ENCODE results near the gene S100A8.
"Not testable (repeated sequence)": the region's sequence is repeated elsewhere in the genome, so short reads cannot be mapped to it uniquely, and the experiment has no call there.

The S100A8 gene

GRCh38 chr1:153360592-153361479, 30.0 kb downstream of the S100A8 start:
- DNase-seq = no peak

GRCh38 chr1:153360190-153360589, 30.7 kb downstream of the S100A8 start:
- DNase-seq = no peak

GRCh38 chr1:153359241-153359640, 31.6 kb downstream of the S100A8 start:
- DNase-seq = no peak

DNA sequence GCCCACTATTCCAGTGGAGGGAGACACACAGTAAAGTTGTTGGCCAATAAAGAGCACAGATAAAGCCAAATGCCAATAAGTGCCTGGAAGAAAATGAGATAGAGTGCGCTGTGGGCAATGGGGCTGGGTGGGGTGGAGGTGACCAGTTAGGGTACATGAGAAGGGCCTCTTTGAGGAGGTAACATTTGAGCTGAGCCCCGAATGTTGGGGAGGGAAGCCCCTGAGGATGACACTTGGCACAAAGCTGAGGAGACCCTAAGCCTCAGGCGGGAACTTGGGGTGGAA, 32.2 kb downstream of the S100A8 start:
- no peak for DNase-seq

GRCh38 chr1:153357853-153358690, 32.8 kb downstream of the S100A8 start, which contains the start of gene S100A9:
Gene S100A9 (plus strand): TSS chr1:153357854. CDS start chr1:153358284, 430 bp downstream.
- no peak for DNase-seq

DNA sequence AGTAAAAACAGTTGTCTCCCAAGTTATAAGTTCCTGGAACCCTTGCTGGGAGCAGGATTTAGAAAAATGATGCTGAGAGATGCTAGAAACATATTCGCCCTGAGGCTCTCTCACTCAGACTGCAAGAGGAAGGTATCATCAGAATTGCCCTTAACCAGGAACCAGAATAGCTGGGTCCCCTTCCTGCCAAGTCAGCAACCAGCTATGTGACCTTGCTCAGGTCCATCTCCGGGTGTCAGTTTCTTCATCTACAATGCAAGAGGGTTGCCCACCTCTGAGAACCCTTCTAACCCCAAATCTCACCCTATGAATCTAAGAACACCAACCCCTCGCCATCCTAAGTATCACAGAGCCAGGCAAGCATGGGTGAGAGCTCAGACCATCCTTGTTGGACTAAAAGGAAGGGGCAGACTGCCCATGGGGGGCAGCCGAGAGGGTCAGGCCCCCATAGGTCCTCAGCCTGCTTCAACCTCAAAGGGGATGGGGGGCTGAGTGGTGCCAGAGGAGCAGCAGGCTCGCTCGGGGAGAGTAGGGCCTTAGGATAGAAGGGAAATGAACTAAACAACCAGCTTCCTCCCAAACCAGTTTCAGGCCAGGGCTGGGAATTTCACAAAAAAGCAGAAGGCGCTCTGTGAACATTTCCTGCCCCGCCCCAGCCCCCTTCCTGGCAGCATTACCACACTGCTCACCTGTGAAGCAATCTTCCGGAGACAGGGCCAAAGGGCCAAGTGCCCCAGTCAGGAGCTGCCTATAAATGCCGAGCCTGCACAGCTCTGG, 33.6 kb downstream of the S100A8 start:
- DNase-seq = no peak

DNA sequence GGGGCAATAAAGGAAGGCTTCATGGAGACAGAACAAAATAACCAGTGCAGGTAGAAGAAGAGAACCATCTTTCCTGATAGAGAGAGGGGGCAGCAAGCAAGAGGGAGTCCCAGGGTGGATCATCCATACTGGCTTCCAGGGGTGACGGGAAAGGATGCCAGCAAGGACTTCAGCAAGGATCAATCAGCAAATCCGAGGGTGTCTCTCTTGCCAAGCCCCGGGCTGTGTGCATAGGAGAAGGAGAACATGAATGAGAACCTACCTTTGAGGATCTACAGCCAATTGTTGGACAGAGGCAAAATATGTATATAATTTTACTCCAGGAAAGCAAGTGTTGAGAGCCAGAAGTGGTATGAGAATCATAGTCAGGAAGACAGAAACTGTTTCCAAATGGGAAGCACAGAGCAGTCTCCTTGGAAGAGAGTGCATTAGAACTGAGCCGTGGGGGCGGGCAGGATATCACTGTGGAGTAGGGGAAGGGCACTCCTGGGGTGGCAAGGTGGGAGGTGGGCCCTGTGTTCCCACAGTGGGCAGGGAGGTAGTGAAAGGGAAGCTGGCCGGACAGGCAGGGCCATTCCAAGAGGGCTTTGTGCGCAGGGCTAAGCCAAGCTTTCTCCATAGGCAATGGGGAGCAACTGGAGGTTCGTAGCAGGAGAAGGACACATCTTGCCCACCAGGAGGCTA, 34.3 kb downstream of the S100A8 start:
- no peak for DNase-seq

GRCh38 chr1:153355445-153356071, 35.3 kb downstream of the S100A8 start:
- peak; percentile 27 for DNase-seq

DNA sequence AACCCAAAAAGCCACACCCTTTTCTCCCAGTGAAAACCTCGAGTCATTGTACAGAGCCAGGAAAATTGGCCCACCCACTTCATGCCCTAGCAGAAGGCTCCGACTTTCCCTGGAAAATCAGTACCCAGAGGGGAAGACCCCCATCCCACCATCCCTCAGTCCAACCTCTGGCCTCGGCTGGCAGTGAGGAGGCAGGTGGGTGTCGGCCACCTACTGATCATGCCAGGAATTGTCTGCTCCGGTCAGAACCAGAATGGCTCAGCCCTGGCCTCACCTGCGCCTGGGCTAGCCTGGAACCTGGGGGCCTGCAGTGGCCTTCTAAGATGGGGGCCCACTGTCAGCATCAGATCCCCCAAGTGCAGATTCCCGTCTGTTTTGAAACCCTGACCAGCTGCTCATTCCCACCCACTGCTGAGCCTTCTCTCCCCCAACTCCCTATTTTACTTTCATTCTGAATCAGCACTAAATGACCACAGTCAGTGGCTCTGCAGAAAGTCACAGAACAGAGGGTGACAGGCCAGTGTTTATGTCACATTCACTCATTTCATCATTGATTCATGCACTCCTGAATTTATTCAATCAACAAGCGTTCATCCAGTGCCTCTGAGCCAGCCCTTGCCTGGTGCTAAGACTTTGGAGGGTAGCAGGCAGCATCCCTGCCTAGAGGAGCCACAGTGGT, 36.2 kb downstream of the S100A8 start:
- no peak for DNase-seq

GRCh38 chr1:153353226-153353947, 37.5 kb downstream of the S100A8 start:
- no peak for DNase-seq

GRCh38 chr1:153352523-153352922, 38.4 kb downstream of the S100A8 start:
- peak; percentile 50 for DNase-seq

- DNase-seq = no peak
Observed at GRCh38 chr1:153350321-153350957, 40.4 kb downstream of the S100A8 start.

DNA sequence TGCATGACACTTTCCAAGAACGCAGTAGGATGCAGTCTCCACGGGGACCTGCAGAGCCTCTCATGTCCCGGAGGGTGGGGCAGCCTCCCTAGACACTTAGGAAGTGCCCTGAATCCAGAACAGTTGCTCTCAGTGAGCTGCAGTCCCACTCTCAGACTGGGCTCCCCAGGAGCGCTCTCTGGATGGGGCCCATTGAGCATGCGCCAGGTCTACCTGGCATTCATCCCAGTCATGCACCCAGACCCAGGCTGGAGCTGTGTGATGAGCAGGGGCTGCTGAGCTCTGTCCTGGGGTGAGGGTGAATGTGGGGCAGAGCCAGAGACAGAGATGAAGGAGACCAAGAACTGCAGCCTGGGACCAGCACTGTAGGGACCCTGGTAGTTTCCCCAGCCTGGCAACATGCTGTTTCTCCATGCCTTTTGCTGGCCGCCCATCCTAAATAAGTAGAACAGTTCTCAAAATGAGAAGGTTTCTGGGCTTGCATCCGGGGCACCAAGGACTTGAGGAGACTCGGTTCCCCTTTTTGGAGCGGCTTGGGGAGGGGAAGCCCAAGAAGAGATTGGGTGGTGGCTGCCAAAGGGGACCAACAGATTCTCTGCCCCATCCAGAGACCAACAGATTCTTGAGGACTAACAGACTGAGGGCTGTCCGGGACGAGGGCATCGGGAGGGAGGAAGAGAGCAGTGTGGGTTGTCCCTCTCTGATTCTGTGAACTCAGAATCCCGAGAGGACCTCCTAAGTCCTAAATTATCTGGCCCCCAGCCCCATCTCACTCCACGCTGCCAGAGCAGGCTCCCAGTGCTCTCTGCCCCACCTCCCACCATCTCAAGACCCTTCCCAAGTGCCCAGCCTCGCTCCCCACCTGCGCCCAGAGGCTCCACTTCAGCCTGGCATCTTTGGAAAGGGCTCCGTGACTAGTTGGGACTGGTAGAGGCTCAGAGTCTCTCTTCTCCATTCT, 41.2 kb downstream of the S100A8 start:
- DNase-seq = no peak

DNA sequence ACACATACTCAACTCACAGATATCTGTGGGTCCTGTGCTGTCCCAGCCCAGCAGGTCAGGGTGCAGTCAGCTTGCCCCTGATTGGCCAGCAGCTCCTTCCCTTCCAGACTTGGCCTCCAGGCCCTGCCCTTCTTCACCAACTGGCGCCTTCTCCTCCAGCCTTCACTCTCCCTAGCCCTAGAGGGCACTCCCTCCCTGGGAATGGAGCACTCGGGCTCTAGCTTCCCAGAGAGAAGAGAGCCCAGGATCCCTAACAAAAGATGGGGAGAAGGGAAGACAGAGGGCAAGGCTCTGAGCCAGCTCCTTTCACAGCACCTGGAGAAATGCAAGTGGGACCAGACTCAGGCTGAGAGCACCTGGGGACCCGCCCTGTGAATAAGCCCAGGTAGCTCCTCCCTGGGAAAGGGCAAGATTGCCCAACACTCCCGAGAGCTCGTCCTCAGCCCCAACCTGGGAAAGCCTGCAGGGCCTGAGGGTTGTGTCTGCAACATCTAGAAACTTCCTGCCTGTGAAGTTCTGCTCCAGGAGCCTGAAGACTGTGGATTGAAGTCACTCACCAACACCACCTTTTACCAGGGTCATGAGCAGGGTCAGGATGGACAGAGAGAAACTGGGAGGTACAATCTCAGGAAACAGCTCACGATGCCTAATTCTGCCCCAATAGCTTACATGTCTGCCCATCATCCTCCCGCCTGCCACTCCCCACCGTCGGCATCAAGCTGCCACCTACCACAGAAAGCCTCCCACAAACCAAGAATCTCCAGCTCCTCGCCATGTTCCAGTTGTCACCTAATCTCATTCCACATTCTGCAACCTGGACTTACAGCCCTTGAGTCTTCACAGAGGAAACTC, 42.1 kb downstream of the S100A8 start, which contains the start of gene PGLYRP4:
TSS of gene PGLYRP4 (minus strand) at position 331 of the 852 bp plus-strand sequence. CDS start 909 bp downstream, outside the sequence.
- no peak for DNase-seq

- no peak for DNase-seq
Observed at GRCh38 chr1:153347856-153348255, 43.0 kb downstream of the S100A8 start.

GRCh38 chr1:153347049-153347448, 43.8 kb downstream of the S100A8 start:
- DNase-seq = not testable (repeated sequence)

- DNase-seq = no peak
Observed at GRCh38 chr1:153346077-153346723, 44.7 kb downstream of the S100A8 start.

All from fibroblast of skin of abdomen (primary cell).